K562 (cell line): ENCODE data around the gene MDC1. TPM values are rescaled to one million over a fixed set of nuclear protein-coding genes. Genes with fewer than 3 reads are reported as not detected.

Experiments used
- ATAC-seq: fragments of 200-7000 bp; cut with Tn5 transposase; 3 replicates; pipeline ENCODE4 v1.9.1; 2020; ENCODE audit warnings: moderate library complexity
- BruUV-seq: library from RNA; stranded (reverse); fragments of 400-500 nt; replicated peaks from 2 replicates; lab custom pipeline; 2021; lab: Mats Ljungman, UMichigan
- CTCF ChIA-PET: fragments of 300-600 bp; formaldehyde crosslinking; extraction: SDS; loops from one replicate; lab custom pipeline; 2021; ENCODE audit warnings: low intra/inter-chr PET ratio; lab: Yijun Ruan, JAX
- POLR2A ChIA-PET: fragments of 300-600, 350-650 bp; sonication (Branson Sonifier 250); formaldehyde crosslinking; extraction: SDS; loops from one replicate; lab custom pipeline; 2021; ENCODE audit warnings: antibody characterized with exemption, inconsistent platforms; lab: Yijun Ruan, JAX
- DNase-seq, 4 experiments: peaks; one replicate each; pipeline versions ENCODE4 v3.0.0 to v3.0.0-alpha.2; 2011 to 2018; ENCODE audit warnings: low spot score in 3 of 4, mixed read lengths in 3 of 4; ENCODE audit errors: extremely low read depth in 1 of 4
- FAIRE-seq: peaks from 2 replicates; lab custom pipeline; 2011; peaks lifted over from hg19 to GRCh38; lab: Jason Lieb, UNC
- H2AFZ ChIP-seq: 2 replicates; pipeline ENCODE4 v1.6.0; 2011; ENCODE audit warnings: low read depth, low read length, control low read depth, inconsistent platforms
- H3K27ac ChIP-seq: fragments of 200-600 bp; 3 replicates; pipeline ENCODE4 v1.8.0; 2011; ENCODE audit warnings: low read depth, mild to moderate bottlenecking, control low read depth, inconsistent platforms, low read length, moderate library complexity, mixed read lengths; ENCODE audit errors: extremely low read depth
- H3K27me3 ChIP-seq, 2 experiments: fragments of 300-600 bp in 1 of 2; 2 replicates in 1 of 2; 3 replicates in 1 of 2; pipeline versions ENCODE4 v1.6.0 to v1.8.0; 2011; ENCODE audit warnings: inconsistent platforms in 2 of 2, low read length in 2 of 2, mild to moderate bottlenecking in 1 of 2, mixed read lengths in 1 of 2, moderate library complexity in 1 of 2; ENCODE audit not compliant: control insufficient read depth in 2 of 2, insufficient read depth in 2 of 2
- H3K36me3 ChIP-seq: fragments of 300-600 bp; 3 replicates; pipeline ENCODE4 v1.8.0; 2011; ENCODE audit warnings: mild to moderate bottlenecking, low read length, inconsistent platforms; ENCODE audit not compliant: control insufficient read depth, insufficient read depth
- H3K4me1 ChIP-seq, 2 experiments: fragments of 200-600 bp in 1 of 2; replicated peaks in 1 of 2; 2 replicates in 1 of 2; 3 replicates in 1 of 2; pipeline versions ENCODE4 v1.5.1 to v1.8.0; 2011; ENCODE audit warnings: inconsistent platforms in 2 of 2, low read length in 2 of 2, mild to moderate bottlenecking in 1 of 2, mixed read lengths in 1 of 2, moderate library complexity in 1 of 2; ENCODE audit not compliant: control insufficient read depth in 2 of 2, insufficient read depth in 2 of 2
- H3K4me2 ChIP-seq: 2 replicates; pipeline ENCODE4 v1.6.1; 2011; ENCODE audit warnings: low read length, control low read depth, inconsistent platforms, mixed read lengths; ENCODE audit not compliant: insufficient read depth
- H3K4me3 ChIP-seq: fragments of 200-600 bp; sonication (generic), shearing (Covaris generic); 2 replicates; pipeline ENCODE4 v1.5.1; 2016; ENCODE audit warnings: control low read depth, inconsistent platforms
- H3K79me2 ChIP-seq: fragments of 200-600 bp; 3 replicates; pipeline ENCODE4 v1.8.0; 2011; ENCODE audit warnings: low read length, inconsistent platforms; ENCODE audit not compliant: control insufficient read depth, insufficient read depth
- H3K9ac ChIP-seq, 2 experiments: 2 replicates each; pipeline versions ENCODE4 v1.6.0 to v1.6.1; 2011; ENCODE audit warnings: low read depth in 2 of 2, low read length in 2 of 2, control low read depth in 1 of 2, inconsistent platforms in 1 of 2, mild to moderate bottlenecking in 1 of 2, mixed read lengths in 1 of 2; ENCODE audit not compliant: insufficient read depth in 1 of 2
- H3K9me1 ChIP-seq: one replicate; pipeline ENCODE4 v1.6.0; 2011; ENCODE audit warnings: inconsistent platforms, mild to moderate bottlenecking, low read length, moderate library complexity; ENCODE audit not compliant: control insufficient read depth, insufficient read depth
- H3K9me3 ChIP-seq: replicated peaks from 2 replicates; pipeline ENCODE4 v1.5.1; 2011; ENCODE audit warnings: low read depth, low read length, inconsistent platforms; ENCODE audit not compliant: control insufficient read depth, insufficient read depth
- H4K20me1 ChIP-seq: replicated peaks from 2 replicates; pipeline ENCODE4 v1.6.1; 2011; ENCODE audit warnings: low read length, inconsistent platforms, mixed read lengths; ENCODE audit not compliant: control insufficient read depth, insufficient read depth
- FOXK1 ChIP-seq: sonication (generic); formaldehyde crosslinking; IDR thresholded peaks from 2 replicates; pipeline ENCODE4 v1.8.0; 2022; ENCODE audit warnings: missing genetic modification reagents, mild to moderate bottlenecking, borderline replicate concordance
- HSF4 ChIP-seq: fragments of 250-450 bp; sonication (Bioruptor Pico); IDR thresholded peaks from 2 replicates; pipeline ENCODE4 v2.1.2; 2022; ENCODE audit warnings: mild to moderate bottlenecking, moderate library complexity, borderline replicate concordance
- KHSRP ChIP-seq: fragments of 450-650 bp; IDR thresholded peaks from 2 replicates; pipeline ENCODE4 v1.6.1; 2017
- TARDBP ChIP-seq: fragments of 450-650 bp; IDR thresholded peaks from 2 replicates; pipeline ENCODE4 v1.6.1; 2016
- ZNF408 ChIP-seq: fragments of 250-450 bp; sonication (Bioruptor Pico); IDR thresholded peaks from 2 replicates; pipeline ENCODE4 v1.4.0; 2020; ENCODE audit warnings: low read depth, mild to moderate bottlenecking, moderate library complexity
- WGBS: fragments of 100-300 bp; shearing (Covaris generic); methylation state at CpG from one replicate; pipeline ENCODE4 v1.1.6; 2016; ENCODE audit warnings: low coverage, mixed read lengths; ENCODE audit not compliant: insufficient coverage; ENCODE audit errors: missing lambda C conversion rate; 5-methylcytosine and 5-hydroxymethylcytosine counted together
- in situ Hi-C: fragments of 300-500 bp; cut with MboI; formaldehyde crosslinking; loops from 4 replicates; pipeline ENCODE4 v1.15.0; 2018; ENCODE audit warnings: inconsistent platforms, mixed read lengths
- intact Hi-C: fragments of 100-400 bp; cut with micrococcal nuclease; formaldehyde crosslinking; loops from 2 replicates; pipeline ENCODE4 v1.14.2; 2022
- polyA plus RNA-seq, 8 experiments: library from polyadenylated mRNA; depleted of rRNA in 4 of 8; stranded (reverse) in 5 of 8; unstranded in 3 of 8; fragments of >200 nt; fragmentation: Nextera tagmentation in 2 of 8; fragmentation: Illumina TruSeq in 1 of 8; extraction: Ambion mirVana in 2 of 8; extraction: Trizol in 1 of 8; gene quantifications; 2 replicates each; pipeline versions ENCODE4 v1.2.1 to v1.2.3, GENCODE V29; 2011 to 2014; ENCODE audit warnings: inconsistent platforms in 1 of 8, missing spikeins in 1 of 8
- total RNA-seq, 7 experiments: library from RNA; depleted of rRNA in 6 of 7; stranded (reverse); fragments of >200 nt in 6 of 7; fragmentation: Illumina TruSeq in 2 of 7; extraction: Trizol in 2 of 7; gene quantifications; 2 replicates each; pipeline versions ENCODE4 v1.2.1 to v1.2.3, GENCODE V29; 2011 to 2021; ENCODE audit warnings: low replicate concordance in 1 of 7
- TF ChIP-seq, protein P1 (sequence below): sonication (generic); formaldehyde crosslinking; IDR thresholded peaks from 2 replicates; pipeline ENCODE4 v1.8.1; 2023; ENCODE audit warnings: mild to moderate bottlenecking, missing genetic modification reagents
- TF ChIP-seq, protein P2 (sequence below): fragments of 450-650 bp; IDR thresholded peaks from 2 replicates; pipeline ENCODE4 v1.6.1; 2016; ENCODE audit warnings: mild to moderate bottlenecking

Gene MDC1
- total and polyA plus RNA-seq, 9 of the 15 experiments (the other 6 are each of a cell fraction or from before 2014, with no cell fraction given), result 8.2 to 114 (median 20.0) TPM

DNA sequence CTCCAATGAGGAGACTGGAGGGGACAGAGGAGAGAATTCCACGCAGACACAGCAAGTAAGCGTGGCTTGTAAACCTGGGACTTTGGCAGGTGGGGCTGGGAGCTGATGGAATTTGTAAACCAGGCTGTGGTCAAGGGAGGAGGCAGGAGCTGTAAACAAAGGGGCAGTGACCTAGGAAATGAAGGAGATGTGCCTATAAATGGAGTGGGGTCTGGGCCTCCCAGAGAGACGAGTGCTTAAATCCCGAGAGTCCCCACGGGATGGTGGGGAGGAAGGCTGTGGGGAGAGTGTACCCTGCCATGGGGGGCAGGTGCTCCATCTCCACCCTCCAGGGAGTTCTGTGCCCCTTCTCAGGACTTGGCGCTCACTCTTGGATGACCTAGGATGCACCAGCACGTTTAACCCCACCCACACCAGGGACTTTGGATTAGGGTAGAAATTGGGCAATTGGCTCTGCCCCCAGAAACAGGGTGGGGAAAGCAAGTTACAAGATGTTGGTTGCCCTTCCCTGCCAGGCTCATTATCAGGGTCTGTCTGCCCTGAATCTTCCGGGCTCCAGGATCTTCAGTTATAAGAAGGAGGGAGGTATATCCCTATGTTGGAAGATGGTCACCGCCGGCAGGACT lies 40.3 kb downstream of the MDC1 start:
- Histone ChIP-seq H3K4me2 (no peak overlapping the region), H3K79me2 (peaks cover 42% of the 10 kb centered on the region), H3K4me1 (peaks cover 20 to 38% of the 10 kb centered on the region in 2 experiments), H3K27me3 (no peaks in the 10 kb centered on the region), H3K9me3 (no peaks in the 10 kb centered on the region), H3K9me1 (no peaks in the 10 kb centered on the region), H2AFZ (no peak overlapping the region), H4K20me1 (no peaks in the 10 kb centered on the region; the same call in 1 of the 2 replicates), H3K36me3 (peaks cover 43% of the 10 kb centered on the region), H3K4me3 (no peak overlapping the region), H3K27ac (no peak overlapping the region), H3K9ac (peak overlapping the region in 1 of 2 experiments; percentile 55; a peak in 2 of 4 replicates)
- WGBS, result 91% methylated on average over 9 of the region's 10 CpGs
- in situ Hi-C loops, result loop anchor here (10.0 kb wide), 2 partner anchors 48 to 408 kb away; partner anchors contain the start of gene TUBB
- POLR2A ChIA-PET, result interaction anchor here (1.3 to 1.8 kb wide), 2 partner anchors 14 to 40 kb away, joined by 3 to 4 read pairs; partner anchors contain the start of genes MDC1 and NRM
- no peak for ATAC-seq
- DNase-seq, result no peak
- no peak for TF ChIP-seq KHSRP
- TF ChIP-seq, protein P1, sequence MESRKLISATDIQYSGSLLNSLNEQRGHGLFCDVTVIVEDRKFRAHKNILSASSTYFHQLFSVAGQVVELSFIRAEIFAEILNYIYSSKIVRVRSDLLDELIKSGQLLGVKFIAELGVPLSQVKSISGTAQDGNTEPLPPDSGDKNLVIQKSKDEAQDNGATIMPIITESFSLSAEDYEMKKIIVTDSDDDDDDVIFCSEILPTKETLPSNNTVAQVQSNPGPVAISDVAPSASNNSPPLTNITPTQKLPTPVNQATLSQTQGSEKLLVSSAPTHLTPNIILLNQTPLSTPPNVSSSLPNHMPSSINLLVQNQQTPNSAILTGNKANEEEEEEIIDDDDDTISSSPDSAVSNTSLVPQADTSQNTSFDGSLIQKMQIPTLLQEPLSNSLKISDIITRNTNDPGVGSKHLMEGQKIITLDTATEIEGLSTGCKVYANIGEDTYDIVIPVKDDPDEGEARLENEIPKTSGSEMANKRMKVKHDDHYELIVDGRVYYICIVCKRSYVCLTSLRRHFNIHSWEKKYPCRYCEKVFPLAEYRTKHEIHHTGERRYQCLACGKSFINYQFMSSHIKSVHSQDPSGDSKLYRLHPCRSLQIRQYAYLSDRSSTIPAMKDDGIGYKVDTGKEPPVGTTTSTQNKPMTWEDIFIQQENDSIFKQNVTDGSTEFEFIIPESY (CRISPR knock-in tag), result no peak
- no peak for TF ChIP-seq TARDBP
- TF ChIP-seq ZNF408 (CRISPR knock-in tag), result no peak
- TF ChIP-seq HSF4 (CRISPR knock-in tag), result no peak
- TF ChIP-seq, protein P2, sequence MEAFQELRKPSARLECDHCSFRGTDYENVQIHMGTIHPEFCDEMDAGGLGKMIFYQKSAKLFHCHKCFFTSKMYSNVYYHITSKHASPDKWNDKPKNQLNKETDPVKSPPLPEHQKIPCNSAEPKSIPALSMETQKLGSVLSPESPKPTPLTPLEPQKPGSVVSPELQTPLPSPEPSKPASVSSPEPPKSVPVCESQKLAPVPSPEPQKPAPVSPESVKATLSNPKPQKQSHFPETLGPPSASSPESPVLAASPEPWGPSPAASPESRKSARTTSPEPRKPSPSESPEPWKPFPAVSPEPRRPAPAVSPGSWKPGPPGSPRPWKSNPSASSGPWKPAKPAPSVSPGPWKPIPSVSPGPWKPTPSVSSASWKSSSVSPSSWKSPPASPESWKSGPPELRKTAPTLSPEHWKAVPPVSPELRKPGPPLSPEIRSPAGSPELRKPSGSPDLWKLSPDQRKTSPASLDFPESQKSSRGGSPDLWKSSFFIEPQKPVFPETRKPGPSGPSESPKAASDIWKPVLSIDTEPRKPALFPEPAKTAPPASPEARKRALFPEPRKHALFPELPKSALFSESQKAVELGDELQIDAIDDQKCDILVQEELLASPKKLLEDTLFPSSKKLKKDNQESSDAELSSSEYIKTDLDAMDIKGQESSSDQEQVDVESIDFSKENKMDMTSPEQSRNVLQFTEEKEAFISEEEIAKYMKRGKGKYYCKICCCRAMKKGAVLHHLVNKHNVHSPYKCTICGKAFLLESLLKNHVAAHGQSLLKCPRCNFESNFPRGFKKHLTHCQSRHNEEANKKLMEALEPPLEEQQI, result no peak
- TF ChIP-seq FOXK1 (CRISPR knock-in tag), result no peak
- no peak for FAIRE-seq
- intact Hi-C loops, result no loop called here
- CTCF ChIA-PET, result no interaction called here
- TSS peak; percentile 28 for BruUV-seq
